Heart right ventricle (tissue), 16 donors: ENCODE data around the gene TMEM132A. TPM values are rescaled to one million over a fixed set of nuclear protein-coding genes. Genes with fewer than 3 reads are reported as not detected.

ENCODE experiments used
- ATAC-seq, 8 donors: fragments of 200-7000 bp; cut with Tn5 transposase; one replicate each; pipeline ENCODE4 v1.9.1; 2020; ENCODE audit warnings: mild to moderate bottlenecking in 8 of 8, moderate library complexity in 8 of 8, moderate number of reproducible peaks in 1 of 8
- DNase-seq, 2 donors: peaks; one replicate each; pipeline ENCODE4 v3.0.0-alpha.2; 2020
- H3K27ac ChIP-seq, 10 donors: fragments of 200-600 bp; sonication (generic) in 2 of 10; one replicate each; pipeline versions ENCODE4 v1.5.0 to v1.8.0; 2020 to 2022; ENCODE audit warnings: mild to moderate bottlenecking in 3 of 10
- H3K27me3 ChIP-seq, 7 donors: fragments of 200-600 bp; one replicate each; pipeline ENCODE4 v1.8.0; 2021 to 2022; ENCODE audit warnings: mild to moderate bottlenecking in 2 of 7
- H3K36me3 ChIP-seq, 9 donors: fragments of 200-600 bp; sonication (generic) in 1 of 9; one replicate each; pipeline versions ENCODE4 v1.5.0 to v1.8.0; 2020 to 2022; ENCODE audit warnings: mild to moderate bottlenecking in 2 of 9
- H3K4me1 ChIP-seq, 9 donors: fragments of 200-600 bp; sonication (generic) in 1 of 9; one replicate each; pipeline versions ENCODE4 v1.5.0 to v1.8.0; 2020 to 2022; ENCODE audit warnings: mild to moderate bottlenecking in 4 of 9
- H3K4me3 ChIP-seq, 10 donors: fragments of 200-600 bp; sonication (generic) in 2 of 10; one replicate each; pipeline versions ENCODE4 v1.5.0 to v1.8.0; 2020 to 2022; ENCODE audit warnings: mild to moderate bottlenecking in 7 of 10, moderate library complexity in 2 of 10
- H3K9me3 ChIP-seq, 11 donors: fragments of 200-600 bp in 10 of 11; sonication (generic) in 2 of 11; one replicate each; pipeline versions ENCODE4 v1.5.0 to v1.8.0; 2013 to 2022; ENCODE audit warnings: mild to moderate bottlenecking in 2 of 11, control low read depth in 1 of 11, moderate library complexity in 1 of 11
- WGBS, 2 donors: extraction: QIAGEN DNeasy Blood & Tissue Kit; methylation state at CpG; one replicate each; pipeline ENCODE4 v1.1.7; 2013; ENCODE audit warnings: inconsistent platforms in 1 of 2; 5-methylcytosine and 5-hydroxymethylcytosine counted together
- intact Hi-C, 10 donors: fragments of 100-400 bp; cut with DNase I; formaldehyde crosslinking; loops; one replicate each; pipeline versions ENCODE4 v1.11.1 to v1.14.2; 2022
- polyA plus RNA-seq, 2 donors: library from polyadenylated mRNA; stranded (reverse); fragments of 200-250 nt; gene quantifications; one replicate each; pipeline ENCODE4 v1.2.3, GENCODE V29; 2013
- total RNA-seq, 10 donors: library from RNA; stranded (reverse); fragmentation: NEBNext Ultra II Directional in 3 of 10; extraction: Animal tissue kit (Norgen Biotek cat#: 25700) in 3 of 10; gene quantifications; one replicate each; pipeline versions ENCODE4 v1.2.1 to v1.2.4, GENCODE V29; 2021 to 2023
- TF ChIP-seq, protein P1 (sequence below), 9 donors: fragments of 200-600 bp; sonication (generic) in 2 of 9; IDR thresholded peaks; one replicate each; pipeline versions ENCODE4 v1.5.0 to v1.8.0; 2021 to 2022; ENCODE audit warnings: antibody characterized with exemption in 9 of 9, mild to moderate bottlenecking in 5 of 9, moderate library complexity in 1 of 9
- donor health status: Arrhythmogenic right ventricular cardiomyopathy.
- donor health status: ischemic (EF 13 %, LVEDD 7.1; RV severe dilation, severe dysfunction).
- donor health status: healthy with polysubstance abuse.
- donor health status: DM: no; HTN: yes; CAD: no.
- donor health status: DM: no; HTN: no; CAD: no.
- donor health status: ischemic (EF 25% LVEDD 6.9; RV normal size, moderate dysfunction).
- donor health status: ischemic (EF 25% LVEDD 5.7; RV mildly dilated, moderate dysfunction).
- donor health status: healthy.
- donor health status: DM: yes; HTN: yes; CAD: no.
- donor health status: Ischemic cardiomyopathy.
- donor health status: ischemic (EF 35%, LVEDD 5.7; RV mildly dilated, moderate dysfunction).
- donor health status: nonischemic (EF 11% LVEDD 7.7; RV severe dilation, severe dysfunction).
- donor health status: DM: yes; HTN: yes; CAD: no.
- donor health status: PGD.
- donor health status: ischemic (EF 29% LVEDD 5.4; RV normal size, mild dysfunction).
- donor health status: nonischemic (EF 23%, LVEDD 6.1; RV moderate dilation, normal function).

TMEM132A gene
- total and polyA plus RNA-seq, 12 donors = 3.7 to 16.4 (median 7.4) TPM

DNA sequence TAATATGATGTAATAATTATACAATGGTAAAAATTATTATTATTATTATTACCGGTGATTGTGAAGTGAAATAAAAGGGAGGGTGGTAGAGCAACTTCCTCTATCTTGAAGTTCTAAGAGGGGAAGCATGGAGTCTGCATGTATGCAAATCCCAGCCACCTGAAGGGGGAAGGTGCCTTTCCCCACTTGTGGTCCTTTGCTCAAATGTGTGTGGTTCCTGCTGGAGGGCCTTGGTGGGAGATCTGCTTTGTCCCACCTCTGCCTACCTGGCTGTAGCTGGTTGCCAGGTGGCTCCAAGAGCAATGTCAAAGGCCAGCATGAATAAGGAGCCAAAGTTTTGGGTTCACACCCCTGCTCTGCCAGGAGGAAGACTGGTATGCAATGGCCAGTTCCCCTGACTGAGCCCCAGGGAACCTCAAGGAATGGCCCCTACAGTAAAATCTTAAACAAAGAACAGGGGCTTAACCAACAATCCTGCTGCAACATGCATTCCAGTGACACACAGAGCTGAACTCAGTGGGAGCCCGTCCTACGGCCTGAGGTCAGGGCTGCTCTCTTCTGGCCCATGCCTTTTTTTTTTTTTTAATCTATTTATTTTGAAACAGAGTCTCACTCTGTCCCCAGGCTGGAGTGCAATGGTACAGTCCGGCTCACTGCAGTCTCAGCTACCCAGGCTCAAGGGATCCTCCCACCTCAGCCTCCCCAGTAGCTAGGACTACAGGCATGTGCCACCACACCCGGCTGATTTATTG lies 8.5 kb downstream of the TMEM132A start:
- intact Hi-C loops = no loop called here
- DNase-seq = no peak
- Histone ChIP-seq H3K9me3 (no peaks in the 10 kb centered on the region), H3K27me3 (peaks cover 0 to under 1% (median 0%) of the 10 kb centered on the region in 7 donors), H3K27ac (no peak overlapping the region), H3K4me3 (no peak overlapping the region), H3K36me3 (peaks cover 0 to 32% (median 0%) of the 10 kb centered on the region in 9 donors), H3K4me1 (peaks cover 0 to 19% (median 12%) of the 10 kb centered on the region in 9 donors)
- no peak for ATAC-seq
- TF ChIP-seq, protein P1, sequence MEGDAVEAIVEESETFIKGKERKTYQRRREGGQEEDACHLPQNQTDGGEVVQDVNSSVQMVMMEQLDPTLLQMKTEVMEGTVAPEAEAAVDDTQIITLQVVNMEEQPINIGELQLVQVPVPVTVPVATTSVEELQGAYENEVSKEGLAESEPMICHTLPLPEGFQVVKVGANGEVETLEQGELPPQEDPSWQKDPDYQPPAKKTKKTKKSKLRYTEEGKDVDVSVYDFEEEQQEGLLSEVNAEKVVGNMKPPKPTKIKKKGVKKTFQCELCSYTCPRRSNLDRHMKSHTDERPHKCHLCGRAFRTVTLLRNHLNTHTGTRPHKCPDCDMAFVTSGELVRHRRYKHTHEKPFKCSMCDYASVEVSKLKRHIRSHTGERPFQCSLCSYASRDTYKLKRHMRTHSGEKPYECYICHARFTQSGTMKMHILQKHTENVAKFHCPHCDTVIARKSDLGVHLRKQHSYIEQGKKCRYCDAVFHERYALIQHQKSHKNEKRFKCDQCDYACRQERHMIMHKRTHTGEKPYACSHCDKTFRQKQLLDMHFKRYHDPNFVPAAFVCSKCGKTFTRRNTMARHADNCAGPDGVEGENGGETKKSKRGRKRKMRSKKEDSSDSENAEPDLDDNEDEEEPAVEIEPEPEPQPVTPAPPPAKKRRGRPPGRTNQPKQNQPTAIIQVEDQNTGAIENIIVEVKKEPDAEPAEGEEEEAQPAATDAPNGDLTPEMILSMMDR (IDR thresholded peaks at IDR 0.05) = no peak
- WGBS, 2 donors = 82 to 92% methylated on average over 5 of the region's 5 CpGs

DNA sequence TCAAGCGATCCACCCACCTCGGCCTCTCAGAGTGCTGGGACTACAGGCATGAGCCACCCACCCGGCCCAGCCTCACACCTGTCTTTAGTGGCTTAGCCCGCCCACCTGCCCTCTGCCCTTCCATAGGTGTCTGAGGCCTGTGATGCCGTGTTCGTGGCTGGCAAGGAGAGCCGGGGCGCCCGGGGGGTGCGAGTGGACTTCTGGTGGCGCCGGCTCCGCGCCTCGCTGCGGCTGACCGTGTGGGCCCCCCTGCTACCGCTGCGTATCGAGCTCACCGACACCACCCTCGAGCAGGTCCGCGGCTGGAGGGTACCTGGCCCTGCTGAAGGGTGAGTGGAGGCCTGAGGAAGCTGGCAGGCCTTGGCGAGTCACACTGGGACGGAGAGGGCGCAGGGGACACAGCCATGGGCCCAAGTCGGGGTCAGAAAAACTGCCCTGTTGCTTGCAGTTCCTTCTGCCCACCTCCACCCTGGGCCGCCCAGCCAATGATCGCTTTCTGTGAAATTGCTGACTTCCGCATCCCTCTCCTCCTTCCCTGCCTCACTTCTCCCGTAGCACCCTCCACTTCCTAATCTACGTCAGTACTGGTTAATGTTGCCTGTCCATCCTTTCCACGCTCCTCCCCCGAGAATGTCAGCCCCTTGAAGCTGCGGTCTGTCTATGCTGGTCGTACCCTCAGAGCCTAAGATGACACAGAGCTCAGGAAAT lies 9.3 kb downstream of the TMEM132A start:
- H3K27me3 ChIP-seq = no peaks in the 10 kb centered on the region
- WGBS, 2 donors = 95 to 96% methylated on average over 37 of the region's 37 CpGs
- no peak for DNase-seq
- no peaks in the 10 kb centered on the region for H3K9me3 ChIP-seq
- intact Hi-C loops = no loop called here
- peaks cover 0 to 22% (median 13%) of the 10 kb centered on the region in 9 donors for H3K4me1 ChIP-seq
- no peak overlapping the region for H3K4me3 ChIP-seq
- peaks cover 0 to 40% (median 0%) of the 10 kb centered on the region in 9 donors for H3K36me3 ChIP-seq
- TF ChIP-seq, protein P1 (IDR thresholded peaks at IDR 0.05) = no peak
- H3K27ac ChIP-seq = no peak overlapping the region
- ATAC-seq = no peak

DNA sequence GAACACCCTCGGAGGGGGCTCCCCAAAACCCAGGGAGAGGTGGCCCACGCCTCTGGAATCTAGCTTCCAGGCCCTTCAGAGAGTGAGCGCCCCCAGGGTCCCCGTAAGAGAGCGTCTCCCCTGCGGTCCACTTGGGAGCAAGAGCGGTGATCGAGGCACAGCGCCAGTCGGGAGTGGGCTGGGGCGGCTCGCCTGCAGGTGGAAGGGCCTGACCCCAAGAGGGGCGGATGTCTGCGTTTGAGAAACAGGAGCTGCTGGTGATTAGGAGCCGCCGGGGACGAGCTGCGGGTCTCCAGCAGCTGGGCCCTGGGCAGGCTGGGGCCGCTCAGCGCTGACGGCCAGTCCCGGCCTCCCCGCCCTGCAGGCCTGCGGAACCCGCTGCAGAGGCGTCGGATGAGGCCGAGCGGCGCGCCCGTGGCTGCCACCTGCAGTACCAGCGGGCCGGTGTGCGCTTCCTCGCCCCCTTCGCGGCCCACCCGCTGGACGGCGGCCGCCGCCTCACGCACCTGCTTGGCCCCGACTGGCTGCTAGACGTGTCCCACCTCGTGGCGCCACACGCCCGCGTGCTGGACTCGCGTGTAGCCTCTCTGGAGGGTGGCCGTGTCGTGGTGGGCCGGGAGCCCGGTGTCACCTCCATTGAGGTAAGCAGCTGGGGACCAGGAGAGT lies 10.0 kb downstream of the TMEM132A start:
- peaks cover 0 to 47% (median 3%) of the 10 kb centered on the region in 9 donors for H3K36me3 ChIP-seq
- H3K27ac ChIP-seq = no peak overlapping the region
- no peaks in the 10 kb centered on the region for H3K27me3 ChIP-seq
- DNase-seq = no peak
- TF ChIP-seq, protein P1 (IDR thresholded peaks at IDR 0.05) = no peak
- no peaks in the 10 kb centered on the region for H3K9me3 ChIP-seq
- H3K4me1 ChIP-seq = peaks cover 0 to 22% (median 13%) of the 10 kb centered on the region in 9 donors
- intact Hi-C loops = no loop called here
- no peak overlapping the region for H3K4me3 ChIP-seq
- 94% methylated on average over 57 of the region's 57 CpGs for WGBS, 2 donors
- ATAC-seq = no peak
